Endothelial cell of umbilical vein (primary cell): ENCODE results near the gene SH3RF1. TPM values are rescaled to one million over a fixed set of nuclear protein-coding genes. Genes with fewer than 3 reads are reported as not detected.
A peak's percentile ranks its signal among the peaks of the same experiment; 100 is the strongest.

Source experiments
- BruUV-seq: library from RNA; stranded (reverse); fragments of 400-500 nt; replicated peaks from 2 replicates; lab custom pipeline; 2021; lab: Mats Ljungman, UMichigan
- CTCF ChIA-PET: fragments of 300-600, 350-600 bp; sonication (Branson Sonifier 250); formaldehyde crosslinking; loops from one replicate; lab custom pipeline; 2021; ENCODE audit warnings: antibody characterized with exemption, inconsistent platforms; lab: Charles Lee
- POLR2A ChIA-PET: fragments of 300-600, 350-600 bp; sonication (Branson Sonifier 250); formaldehyde crosslinking; loops from one replicate; lab custom pipeline; 2021; ENCODE audit warnings: antibody characterized with exemption, inconsistent platforms; lab: Charles Lee
- DNase-seq: peaks from one replicate; pipeline ENCODE4 v3.0.0-alpha.2; 2011; ENCODE audit warnings: low read depth, low spot score
- FAIRE-seq: peaks from 2 replicates; lab custom pipeline; 2011; peaks lifted over from hg19 to GRCh38; lab: Jason Lieb, UNC
- H2AFZ ChIP-seq: 2 replicates; pipeline ENCODE4 v1.6.0; 2012; ENCODE audit warnings: low read depth, low read length, control low read depth, inconsistent platforms
- H3K27ac ChIP-seq: 2 replicates; pipeline ENCODE4 v1.5.1; 2011; ENCODE audit warnings: low read depth, mild to moderate bottlenecking, control low read depth, low read length, moderate library complexity; ENCODE audit not compliant: insufficient read depth
- H3K27me3 ChIP-seq, 2 experiments: 2 replicates each; pipeline versions ENCODE4 v1.6.0 to v1.6.1; 2011; ENCODE audit warnings: low read length in 2 of 2, mixed read lengths in 1 of 2; ENCODE audit not compliant: control insufficient read depth in 2 of 2, insufficient read depth in 2 of 2
- H3K36me3 ChIP-seq, 2 experiments: 2 replicates in 1 of 2; 3 replicates in 1 of 2; pipeline ENCODE4 v1.5.1; 2011; ENCODE audit warnings: low read length in 2 of 2, mild to moderate bottlenecking in 1 of 2, moderate library complexity in 1 of 2; ENCODE audit not compliant: control insufficient read depth in 2 of 2, insufficient read depth in 2 of 2; ENCODE audit errors: extremely low read depth in 1 of 2
- H3K4me1 ChIP-seq: 3 replicates; pipeline ENCODE4 v1.5.1; 2011; ENCODE audit warnings: mild to moderate bottlenecking, low read length; ENCODE audit not compliant: control insufficient read depth, insufficient read depth; ENCODE audit errors: extremely low read depth
- H3K4me2 ChIP-seq: 2 replicates; pipeline ENCODE4 v1.6.1; 2011; ENCODE audit warnings: low read length, control low read depth, mixed read lengths; ENCODE audit not compliant: insufficient read depth
- H3K4me3 ChIP-seq, 3 experiments: fragments of 200-600 bp in 1 of 3; sonication (generic), shearing (Covaris generic) in 1 of 3; replicated peaks in 1 of 3; 2 replicates each; pipeline ENCODE4 v1.5.1; 2011 to 2016; ENCODE audit warnings: control low read depth in 3 of 3, low read length in 3 of 3, mild to moderate bottlenecking in 2 of 3, inconsistent platforms in 1 of 3, low read depth in 1 of 3, moderate library complexity in 1 of 3; ENCODE audit not compliant: insufficient read depth in 1 of 3
- H3K79me2 ChIP-seq: 2 replicates; pipeline ENCODE4 v1.6.0; 2012; ENCODE audit warnings: low read length, inconsistent platforms; ENCODE audit not compliant: control insufficient read depth, insufficient read depth
- H3K9ac ChIP-seq: replicated peaks from 2 replicates; pipeline ENCODE3; 2011; ENCODE audit warnings: low read length, control low read depth; ENCODE audit not compliant: insufficient read depth; ENCODE audit errors: extremely low read depth
- H3K9me1 ChIP-seq: replicated peaks from 3 replicates; pipeline ENCODE4 v1.6.0; 2011; ENCODE audit warnings: mild to moderate bottlenecking, low read length; ENCODE audit not compliant: control insufficient read depth, insufficient read depth; ENCODE audit errors: extremely low read depth
- H3K9me3 ChIP-seq: replicated peaks from 2 replicates; pipeline ENCODE4 v1.5.1; 2012; ENCODE audit warnings: low read length, inconsistent platforms; ENCODE audit not compliant: control insufficient read depth, insufficient read depth
- H4K20me1 ChIP-seq: replicated peaks from 2 replicates; pipeline ENCODE3; 2011; ENCODE audit warnings: mild to moderate bottlenecking, low read length; ENCODE audit not compliant: control insufficient read depth, insufficient read depth; ENCODE audit errors: extremely low read depth
- EZH2 ChIP-seq: IDR thresholded peaks from 2 replicates; pipeline ENCODE4 v1.6.1; 2012; ENCODE audit warnings: borderline replicate concordance, low read depth, mild to moderate bottlenecking, moderate library complexity, low read length, inconsistent platforms; ENCODE audit not compliant: severe bottlenecking
- FOS ChIP-seq: IDR thresholded peaks from 2 replicates; pipeline ENCODE4 v1.6.1; 2011; ENCODE audit warnings: mild to moderate bottlenecking, low read length, moderate library complexity, borderline replicate concordance; ENCODE audit not compliant: insufficient read depth
- GATA2 ChIP-seq: IDR thresholded peaks from 2 replicates; pipeline ENCODE4 v1.7.0; 2011; ENCODE audit warnings: low read depth, mild to moderate bottlenecking, moderate library complexity, mixed read lengths, low read length; ENCODE audit not compliant: insufficient read length, insufficient read depth
- JUN ChIP-seq: IDR thresholded peaks from 2 replicates; pipeline ENCODE4 v1.6.1; 2011; ENCODE audit warnings: borderline replicate concordance, low read depth; ENCODE audit not compliant: insufficient read length, insufficient read depth
- MYC ChIP-seq: IDR thresholded peaks from one replicate; pipeline ENCODE4 v1.6.1; 2011; ENCODE audit warnings: mild to moderate bottlenecking, low read depth, low read length
- POLR2A ChIP-seq: IDR thresholded peaks from 2 replicates; pipeline ENCODE4 v1.6.1; 2012; ENCODE audit warnings: low read depth, mild to moderate bottlenecking, control low read depth, low read length
- POLR2AphosphoS5 ChIP-seq: IDR thresholded peaks from 2 replicates; pipeline ENCODE4 v1.6.1; 2012; ENCODE audit warnings: low read depth, mild to moderate bottlenecking, control low read depth, low read length, moderate library complexity; ENCODE audit not compliant: insufficient read depth
- dilution Hi-C: fragments of 300-500 bp; cut with MboI; formaldehyde crosslinking; loops from one replicate; pipeline ENCODE4 v1.15.0; 2019; ENCODE audit warnings: low sequenced_read_pairs; ENCODE audit not compliant: extremely low pct_ligation_motif_present
- intact Hi-C: fragments of 100-400 bp; cut with micrococcal nuclease; formaldehyde crosslinking; loops from one replicate; pipeline ENCODE4 v1.10.0; 2022
- polyA plus RNA-seq, 4 experiments: library from polyadenylated mRNA; depleted of rRNA in 3 of 4; stranded (reverse) in 3 of 4; unstranded in 1 of 4; fragments of >200 nt; gene quantifications; 2 replicates each; pipeline versions ENCODE4 v1.2.1 to v1.2.3, GENCODE V29; 2011 to 2012; ENCODE audit warnings: missing spikeins in 1 of 4
- total RNA-seq: library from RNA; stranded (reverse); gene quantifications from 2 replicates; pipeline ENCODE4 v1.2.3, GENCODE V29; 2021
- TF ChIP-seq, protein P1 (sequence below): IDR thresholded peaks from 2 replicates; pipeline ENCODE4 v1.6.1; 2011; ENCODE audit not compliant: insufficient read depth, insufficient read length
- TF ChIP-seq, protein P2 (sequence below), 2 donors: IDR thresholded peaks; 1 replicate in 1 of 2; 2 replicates in 1 of 2; pipeline ENCODE4 v1.5.1; 2011; ENCODE audit warnings: low read length in 2 of 2, mild to moderate bottlenecking in 2 of 2, moderate library complexity in 2 of 2, control low read depth in 1 of 2, inconsistent platforms in 1 of 2, low read depth in 1 of 2; ENCODE audit not compliant: insufficient read depth in 1 of 2; ENCODE audit errors: extremely low read depth in 1 of 2

SH3RF1 gene
- total and polyA plus RNA-seq, 2 donors (not counting 3 experiments of a cell fraction or from before 2014, with no cell fraction given) = 16.2 to 24.9 TPM

GRCh38 chr4:169250796-169251195 lies 20.0 kb downstream of the SH3RF1 start:
- H3K27ac ChIP-seq = peak overlapping the region; percentile 75
- FAIRE-seq = no peak
- H3K4me3 ChIP-seq = no peak overlapping the region

More at GRCh38 chr4:169250796-169251195, 20.0 kb downstream of the SH3RF1 start:
- no peak for TF ChIP-seq POLR2AphosphoS5
- no peak for TF ChIP-seq POLR2A
- TF ChIP-seq EZH2 = no peak
- no peak for TF ChIP-seq FOS
- no peak for TF ChIP-seq JUN
- no peak for TF ChIP-seq MYC
- TF ChIP-seq, protein P1, sequence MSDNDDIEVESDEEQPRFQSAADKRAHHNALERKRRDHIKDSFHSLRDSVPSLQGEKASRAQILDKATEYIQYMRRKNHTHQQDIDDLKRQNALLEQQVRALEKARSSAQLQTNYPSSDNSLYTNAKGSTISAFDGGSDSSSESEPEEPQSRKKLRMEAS = no peak
- TF ChIP-seq GATA2 = no peak
- TF ChIP-seq, protein P2, sequence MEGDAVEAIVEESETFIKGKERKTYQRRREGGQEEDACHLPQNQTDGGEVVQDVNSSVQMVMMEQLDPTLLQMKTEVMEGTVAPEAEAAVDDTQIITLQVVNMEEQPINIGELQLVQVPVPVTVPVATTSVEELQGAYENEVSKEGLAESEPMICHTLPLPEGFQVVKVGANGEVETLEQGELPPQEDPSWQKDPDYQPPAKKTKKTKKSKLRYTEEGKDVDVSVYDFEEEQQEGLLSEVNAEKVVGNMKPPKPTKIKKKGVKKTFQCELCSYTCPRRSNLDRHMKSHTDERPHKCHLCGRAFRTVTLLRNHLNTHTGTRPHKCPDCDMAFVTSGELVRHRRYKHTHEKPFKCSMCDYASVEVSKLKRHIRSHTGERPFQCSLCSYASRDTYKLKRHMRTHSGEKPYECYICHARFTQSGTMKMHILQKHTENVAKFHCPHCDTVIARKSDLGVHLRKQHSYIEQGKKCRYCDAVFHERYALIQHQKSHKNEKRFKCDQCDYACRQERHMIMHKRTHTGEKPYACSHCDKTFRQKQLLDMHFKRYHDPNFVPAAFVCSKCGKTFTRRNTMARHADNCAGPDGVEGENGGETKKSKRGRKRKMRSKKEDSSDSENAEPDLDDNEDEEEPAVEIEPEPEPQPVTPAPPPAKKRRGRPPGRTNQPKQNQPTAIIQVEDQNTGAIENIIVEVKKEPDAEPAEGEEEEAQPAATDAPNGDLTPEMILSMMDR (IDR thresholded peaks at IDR 0.05; ENCODE audit: extremely low read depth in 1 of 2, insufficient read depth in 1 of 2, low read depth in 1 of 2, low read length in 2 of 2) = no peak
- ChIA-PET POLR2A (interaction anchor here (0.6 to 0.7 kb wide), 2 partner anchors 19 to 152 kb away, joined by 3 read pairs; no protein-coding TSS in a partner anchor), CTCF (interaction anchor here (1.3 to 1.6 kb wide), 2 partner anchors 10 to 12 kb away, joined by 3 to 6 read pairs; no protein-coding TSS in a partner anchor)
- no peaks in the 10 kb centered on the region for H3K9me1 ChIP-seq
- no peak overlapping the region for H3K9ac ChIP-seq
- H3K27me3 ChIP-seq = no peaks in the 10 kb centered on the region
- peaks cover 68% of the 10 kb centered on the region for H3K4me1 ChIP-seq
- H2AFZ ChIP-seq = no peak overlapping the region
- dilution Hi-C loops (no loop called here), intact Hi-C loops (loop anchor here (5.0 kb wide), 1 partner anchor 93 kb away; no protein-coding TSS in a partner anchor)
- DNase-seq = no peak
- no peaks in the 10 kb centered on the region for H3K9me3 ChIP-seq
- no peaks in the 10 kb centered on the region for H4K20me1 ChIP-seq
- no TSS peak for BruUV-seq
- peak overlapping the region; percentile 47 for H3K4me2 ChIP-seq
- H3K36me3 ChIP-seq = no peaks in the 10 kb centered on the region
- H3K79me2 ChIP-seq = peaks cover 89% of the 10 kb centered on the region
